DMS 273 (cell line): Measurements from ENCODE around the gene LRRC4C.

ENCODE experiments used
- DNase-seq: peaks from one replicate; lab custom pipeline; 2025; ENCODE audit not compliant: unreplicated experiment; lab: John Stamatoyannopoulos, UW

The LRRC4C gene

DNA sequence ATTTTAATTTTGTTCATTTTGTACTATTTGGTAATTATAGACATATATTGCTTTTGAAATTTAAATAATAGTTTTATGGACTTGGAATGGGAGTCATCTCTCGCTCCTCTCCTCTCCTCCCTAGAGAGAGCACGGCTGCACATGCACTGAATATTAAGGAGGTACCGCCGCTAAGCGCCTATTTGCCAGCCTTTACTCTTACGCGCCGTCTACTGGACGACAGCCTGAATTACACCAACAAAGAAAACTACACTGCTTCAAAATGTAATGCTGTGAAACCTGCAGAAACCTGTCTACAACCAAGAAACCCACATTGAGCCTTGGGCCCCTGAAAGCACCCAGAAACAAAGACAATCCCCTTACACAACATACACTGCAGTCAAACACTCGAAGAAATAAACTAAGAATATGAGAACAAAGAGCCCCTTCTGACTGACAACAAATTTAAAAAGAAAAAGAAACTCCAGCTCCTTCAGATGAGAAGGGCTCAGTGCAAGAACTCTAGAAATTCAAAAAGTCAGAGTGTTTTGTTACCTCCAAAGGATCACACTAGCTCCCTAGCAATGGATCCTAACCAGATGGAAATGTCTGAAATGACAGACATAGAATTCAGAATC, 737.2 kb downstream of the LRRC4C start:
- DNase-seq: peak; percentile 23

DNA sequence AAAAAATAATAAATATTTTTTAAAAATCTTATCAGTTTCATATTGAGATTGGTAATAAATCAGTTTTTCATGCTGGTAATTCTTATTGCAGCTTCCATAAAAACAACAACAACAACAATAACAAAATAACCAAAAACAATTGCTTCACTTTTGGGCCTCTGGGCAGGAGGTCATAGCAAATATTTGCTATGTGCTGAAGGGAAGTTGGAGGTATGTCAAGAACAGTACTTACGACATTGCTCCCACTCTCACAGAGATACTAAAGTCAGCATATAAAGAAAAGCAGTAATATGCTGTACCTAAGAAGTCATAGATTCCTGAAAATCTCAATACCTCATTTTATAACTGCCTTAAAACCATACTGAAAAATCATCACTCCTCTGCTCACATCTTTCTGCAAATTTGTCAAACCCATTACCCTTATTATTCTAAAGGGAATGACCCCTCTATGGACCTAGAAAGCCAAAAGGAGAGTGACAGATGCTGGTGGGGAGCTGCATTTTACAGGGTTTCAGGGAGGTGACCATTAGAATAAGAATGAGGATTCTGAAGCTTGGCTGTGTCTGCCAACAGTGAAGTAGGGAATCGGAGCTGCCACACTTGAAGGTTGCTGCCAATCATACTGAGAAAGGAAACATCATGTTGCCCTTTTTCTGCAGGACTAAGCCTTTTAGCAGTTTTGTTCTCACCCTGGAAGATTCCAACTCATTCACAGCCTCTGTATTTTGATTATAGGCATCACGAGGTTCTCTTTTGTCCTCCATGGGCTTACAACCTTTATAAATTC, 742.9 kb downstream of the LRRC4C start:
- DNase-seq: no peak

GRCh38 chr11:40713083-40713482, 746.4 kb downstream of the LRRC4C start:
- DNase-seq: no peak

DNA sequence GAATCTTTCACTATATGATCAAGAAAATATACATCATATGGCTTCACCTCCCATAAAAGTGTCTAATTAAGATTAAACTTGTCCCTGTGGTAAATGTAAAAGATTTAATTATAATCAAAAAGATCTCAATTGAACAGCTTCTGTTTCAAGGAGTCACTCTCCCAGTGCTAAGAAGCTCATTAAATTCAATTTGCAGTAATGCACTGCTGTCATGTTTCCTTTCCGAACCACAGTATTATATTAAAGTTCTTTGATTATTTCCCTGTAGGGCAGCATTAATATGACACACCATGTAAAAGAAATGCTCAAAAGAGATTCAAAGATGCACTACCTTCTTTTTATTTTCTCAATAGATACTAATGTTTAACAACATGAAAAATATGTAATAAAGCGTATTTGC, 758.4 kb downstream of the LRRC4C start:
- no peak for DNase-seq

- DNase-seq: no peak
Measured at GRCh38 chr11:40689823-40690222, 769.6 kb downstream of the LRRC4C start.

- DNase-seq: no peak
Measured at GRCh38 chr11:40688369-40688768, 771.1 kb downstream of the LRRC4C start.

DNA sequence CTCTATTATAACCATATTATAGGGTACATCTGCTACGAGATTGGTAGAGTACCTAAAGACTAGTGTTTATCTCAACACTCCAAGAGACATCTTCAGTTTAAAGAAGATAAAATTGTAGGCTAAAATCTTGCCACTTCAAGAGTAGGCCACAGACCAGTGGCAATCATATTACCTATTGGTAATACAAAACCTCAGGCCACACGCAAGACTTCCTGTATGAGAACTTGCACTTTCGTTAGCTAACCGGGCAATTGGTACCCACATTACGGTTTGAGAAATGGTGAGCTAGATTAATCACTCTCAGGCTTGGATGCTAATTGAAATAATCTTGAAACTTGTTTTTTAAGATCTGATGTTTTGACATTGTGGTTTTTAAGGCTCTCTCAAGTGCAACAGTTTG, 772.7 kb downstream of the LRRC4C start:
- no peak for DNase-seq

- DNase-seq: no peak
Measured at GRCh38 chr11:40683010-40683409, 776.4 kb downstream of the LRRC4C start.

DNA sequence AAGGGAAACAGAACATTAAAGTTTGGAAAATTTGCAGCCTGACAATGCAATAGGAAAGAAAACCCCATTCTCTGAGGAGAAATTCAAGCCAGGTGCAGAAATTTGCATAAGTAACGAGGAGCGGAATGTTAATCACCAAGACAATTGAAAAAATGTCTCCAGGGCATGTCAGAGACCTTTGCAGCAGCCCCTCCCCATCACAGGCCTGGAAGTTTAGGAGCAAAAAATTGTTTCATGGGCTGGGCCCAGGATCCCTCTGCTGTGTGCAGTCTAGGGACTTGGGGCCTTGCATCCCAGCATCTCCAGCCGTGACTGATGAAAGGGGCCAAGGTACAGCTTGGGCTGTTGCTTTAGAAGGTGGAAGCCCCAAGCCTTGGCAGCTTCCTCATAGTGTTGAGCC, 780.2 kb downstream of the LRRC4C start:
- DNase-seq: no peak

GRCh38 chr11:40647295-40647694, 812.2 kb downstream of the LRRC4C start:
- DNase-seq: no peak

- no peak for DNase-seq
Measured at GRCh38 chr11:40642284-40642683, 817.2 kb downstream of the LRRC4C start.

DNA sequence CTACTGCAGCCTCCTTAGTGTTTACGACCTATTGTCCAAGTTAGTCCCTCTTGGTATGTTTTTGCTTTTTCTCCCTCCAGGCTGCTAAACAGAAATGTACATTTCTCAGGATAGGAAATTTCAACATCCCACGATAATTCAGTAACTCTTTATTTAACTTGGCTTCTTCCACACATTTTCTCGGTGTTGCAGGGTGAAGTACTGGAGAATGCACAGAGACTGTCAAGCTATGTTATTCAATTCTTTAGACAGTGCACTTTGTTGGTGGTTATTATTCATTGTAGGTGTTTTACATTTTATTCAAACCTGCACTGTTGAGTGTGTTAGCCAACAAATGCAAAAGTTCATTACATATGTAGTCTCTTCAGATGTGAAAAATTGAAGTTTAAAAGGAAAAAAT, 839.8 kb downstream of the LRRC4C start:
- no peak for DNase-seq

DNA sequence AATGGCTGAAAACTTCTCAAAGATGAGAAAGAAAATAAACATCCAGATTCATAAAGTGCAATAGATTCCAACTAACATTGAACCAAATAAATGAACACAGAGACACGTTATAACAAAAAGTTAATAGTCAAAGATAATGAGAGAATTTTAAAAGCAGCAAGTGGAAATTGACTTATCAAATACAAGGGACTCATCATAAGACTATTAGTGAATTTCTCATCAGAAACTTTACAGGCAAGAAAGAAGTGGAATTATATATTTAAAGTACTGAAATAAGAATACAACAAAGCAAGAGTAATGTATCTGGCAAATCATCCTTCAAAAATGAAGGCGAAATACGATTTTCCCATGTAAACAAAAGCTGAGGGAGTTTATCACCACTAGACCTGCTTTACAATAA, 852.7 kb downstream of the LRRC4C start:
- DNase-seq: no peak

GRCh38 chr11:40602866-40603552, 856.4 kb downstream of the LRRC4C start:
- DNase-seq: no peak

GRCh38 chr11:40597546-40598113, 861.8 kb downstream of the LRRC4C start:
- DNase-seq: no peak

GRCh38 chr11:40573254-40573891, 886.1 kb downstream of the LRRC4C start:
- no peak for DNase-seq

DNA sequence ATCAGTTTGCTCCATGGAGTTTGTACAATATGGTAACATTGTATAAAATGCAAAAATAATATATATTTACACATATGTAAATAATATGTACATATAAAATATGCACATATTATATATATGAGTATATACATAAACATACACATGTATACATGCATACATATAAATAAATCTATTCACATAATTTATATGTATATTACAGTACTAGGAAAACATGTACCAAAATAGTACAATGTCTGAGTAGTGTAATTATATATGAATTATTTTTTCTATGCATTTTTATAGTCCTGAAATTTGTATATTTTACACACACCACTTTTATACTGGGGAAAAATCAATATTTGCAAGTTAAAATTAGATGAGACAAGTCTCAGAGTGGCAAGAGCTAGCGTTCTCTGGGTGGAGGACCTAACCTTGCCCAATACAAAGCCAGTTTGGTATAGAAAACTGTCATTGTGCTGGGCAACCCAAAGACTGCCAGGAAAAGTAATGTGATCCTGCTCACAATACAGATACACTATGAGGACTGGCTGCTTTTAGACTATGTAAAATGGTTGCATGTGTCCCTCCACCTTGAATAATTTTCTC, 889.4 kb downstream of the LRRC4C start:
- no peak for DNase-seq

- no peak for DNase-seq
Measured at GRCh38 chr11:40567392-40567791, 892.1 kb downstream of the LRRC4C start.

DNA sequence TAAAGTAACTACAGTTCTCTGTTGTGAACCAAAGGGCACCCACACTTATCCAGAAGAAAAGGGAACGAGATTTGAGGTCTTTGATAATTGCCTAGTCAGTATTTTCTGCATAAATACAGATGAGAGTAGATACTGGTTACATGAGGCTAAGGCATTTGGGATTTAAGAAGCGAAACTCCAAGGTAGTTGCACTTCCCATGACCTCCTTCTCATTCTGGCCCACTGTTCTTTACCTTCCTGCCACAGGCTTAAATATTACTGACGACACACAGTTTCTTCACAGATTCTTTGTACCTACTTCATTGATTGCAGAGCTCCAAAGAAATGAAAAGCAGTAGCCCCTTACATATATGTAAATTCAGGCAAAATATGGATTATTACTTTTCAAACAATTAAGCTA, 915.3 kb downstream of the LRRC4C start:
- no peak for DNase-seq

GRCh38 chr11:40542821-40543220, 916.6 kb downstream of the LRRC4C start:
- DNase-seq: no peak

- no peak for DNase-seq
Measured at GRCh38 chr11:40537734-40538133, 921.7 kb downstream of the LRRC4C start.
